GM12892 (cell line): ENCODE measurements around the gene SLC44A1.

Experiments
- POLR2A ChIP-seq: IDR thresholded peaks from 2 replicates; pipeline ENCODE4 v1.6.1; 2011; ENCODE audit warnings: low read depth, low read length, control low read depth
- POLR2AphosphoS5 ChIP-seq: IDR thresholded peaks from 2 replicates; pipeline ENCODE4 v1.6.1; 2011; ENCODE audit warnings: low read depth, low read length, control low read depth

DNA sequence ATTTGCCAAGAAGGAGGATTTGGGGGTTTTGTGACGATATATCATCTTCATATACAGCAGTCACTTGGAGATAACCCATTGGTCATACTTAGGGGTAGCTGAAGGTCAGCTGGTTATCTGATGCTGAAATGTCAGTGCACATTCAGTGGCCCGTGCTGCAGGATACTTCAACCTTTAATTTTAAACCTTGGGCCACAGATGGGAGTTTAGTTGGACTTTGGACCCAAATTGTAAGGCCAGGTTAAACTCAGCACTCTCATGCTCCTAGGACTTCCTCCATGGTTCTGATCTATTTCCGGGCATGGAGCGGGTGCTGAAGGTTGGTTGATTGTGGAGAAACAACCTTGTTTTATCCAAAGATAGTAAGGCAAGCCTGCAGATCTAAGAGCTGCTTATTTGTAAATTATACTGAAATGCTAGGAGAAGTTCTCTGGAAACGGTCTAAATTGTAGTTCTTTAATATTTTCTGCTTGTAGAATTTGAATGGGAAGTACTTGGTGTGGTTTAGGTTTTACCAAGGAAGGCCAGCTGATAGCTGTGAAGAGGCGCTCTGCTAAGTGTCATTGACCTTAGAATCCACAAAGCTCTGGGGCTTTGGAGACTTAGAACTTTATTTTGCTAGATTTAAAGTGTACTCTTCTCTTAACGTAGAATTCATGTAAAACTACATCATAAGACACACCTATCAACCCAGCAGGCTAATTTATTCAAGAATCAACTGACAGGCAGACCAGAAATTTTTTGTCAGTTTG, 38.6 kb downstream of the SLC44A1 start:
- TF ChIP-seq POLR2A (no peak), POLR2AphosphoS5 (no peak)
